MM.1S (cell line): Measurements from ENCODE around the gene TAS2R60.

Experiments
- EZH2 ChIP-seq: fragments of 300-600 bp; sonication (generic); optimal IDR thresholded peaks from 2 replicates; pipeline ENCODE3; 2017; ENCODE audit warnings: low read depth, mild to moderate bottlenecking, antibody characterized with exemption, low read length, mixed read lengths
- EZH2phosphoT487 ChIP-seq: fragments of 300-600 bp; sonication (generic); IDR thresholded peaks from 2 replicates; pipeline ENCODE4 v1.6.1; 2018; ENCODE audit warnings: antibody characterized with exemption, low read length
- TF ChIP-seq, protein P1 (sequence below): fragments of 300-600 bp; sonication (generic); IDR thresholded peaks from 2 replicates; pipeline ENCODE4 v1.5.1; 2016; ENCODE audit warnings: antibody characterized with exemption, low read length, mixed read lengths

DNA sequence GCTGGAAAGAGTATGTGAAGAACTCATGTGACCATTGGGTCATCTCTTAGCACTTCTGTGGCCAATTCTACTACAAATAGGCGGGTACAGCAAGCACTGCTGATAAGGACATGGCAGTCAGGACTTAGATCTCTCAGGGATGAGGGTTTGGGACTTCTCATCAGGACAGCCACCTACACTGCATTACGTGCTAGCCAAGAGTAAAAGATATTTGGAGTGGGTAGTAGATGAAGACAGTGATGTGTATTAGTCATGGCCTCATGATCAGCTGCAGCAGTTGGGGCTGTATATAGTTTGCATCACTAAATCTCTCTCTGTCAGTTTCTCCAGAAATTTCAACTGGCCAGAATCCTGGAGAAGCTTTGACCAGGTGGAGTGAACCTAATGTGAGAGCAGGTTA lies 9.2 kb downstream of the TAS2R60 start:
- TF ChIP-seq, protein P1, sequence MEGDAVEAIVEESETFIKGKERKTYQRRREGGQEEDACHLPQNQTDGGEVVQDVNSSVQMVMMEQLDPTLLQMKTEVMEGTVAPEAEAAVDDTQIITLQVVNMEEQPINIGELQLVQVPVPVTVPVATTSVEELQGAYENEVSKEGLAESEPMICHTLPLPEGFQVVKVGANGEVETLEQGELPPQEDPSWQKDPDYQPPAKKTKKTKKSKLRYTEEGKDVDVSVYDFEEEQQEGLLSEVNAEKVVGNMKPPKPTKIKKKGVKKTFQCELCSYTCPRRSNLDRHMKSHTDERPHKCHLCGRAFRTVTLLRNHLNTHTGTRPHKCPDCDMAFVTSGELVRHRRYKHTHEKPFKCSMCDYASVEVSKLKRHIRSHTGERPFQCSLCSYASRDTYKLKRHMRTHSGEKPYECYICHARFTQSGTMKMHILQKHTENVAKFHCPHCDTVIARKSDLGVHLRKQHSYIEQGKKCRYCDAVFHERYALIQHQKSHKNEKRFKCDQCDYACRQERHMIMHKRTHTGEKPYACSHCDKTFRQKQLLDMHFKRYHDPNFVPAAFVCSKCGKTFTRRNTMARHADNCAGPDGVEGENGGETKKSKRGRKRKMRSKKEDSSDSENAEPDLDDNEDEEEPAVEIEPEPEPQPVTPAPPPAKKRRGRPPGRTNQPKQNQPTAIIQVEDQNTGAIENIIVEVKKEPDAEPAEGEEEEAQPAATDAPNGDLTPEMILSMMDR, result no peak
- no peak for TF ChIP-seq EZH2phosphoT487
- TF ChIP-seq EZH2, result no peak
